Gastroesophageal sphincter (tissue), 4 donors: ENCODE data around the gene FBXO47. TPM values are rescaled to one million over a fixed set of nuclear protein-coding genes. Genes with fewer than 3 reads are reported as not detected.

ENCODE experiments used
- ATAC-seq: fragments of 150-250 bp; one replicate; pipeline ENCODE4 v1.9.1; 2016; ENCODE audit warnings: mild to moderate bottlenecking, moderate library complexity
- H3K27ac ChIP-seq, 4 donors: fragments of 200-600 bp; sonication (generic) in 3 of 4; 1 replicate in 3 of 4; 2 replicates in 1 of 4; pipeline ENCODE4 v1.5.1; 2016 to 2019
- H3K27me3 ChIP-seq: fragments of 200-600 bp; sonication (generic); one replicate; pipeline ENCODE4 v1.5.1; 2019
- H3K36me3 ChIP-seq, 2 donors: fragments of 200-600 bp; sonication (generic); one replicate each; pipeline ENCODE4 v1.5.1; 2019; ENCODE audit warnings: control low read depth in 1 of 2
- H3K4me1 ChIP-seq, 3 donors: fragments of 200-600 bp; sonication (generic); 1 replicate in 2 of 3; 2 replicates in 1 of 3; pipeline ENCODE4 v1.5.1; 2016 to 2019; ENCODE audit warnings: control low read depth in 2 of 3
- H3K4me3 ChIP-seq, 2 donors: fragments of 200-600 bp; sonication (generic); one replicate each; pipeline ENCODE4 v1.5.1; 2019; ENCODE audit warnings: mild to moderate bottlenecking in 1 of 2, moderate library complexity in 1 of 2
- H3K9me3 ChIP-seq, 3 donors: fragments of 200-600 bp; sonication (generic); one replicate each; pipeline ENCODE4 v1.5.1; 2017 to 2019; ENCODE audit warnings: control low read depth in 2 of 3
- EP300 ChIP-seq: sonication (generic); formaldehyde crosslinking; IDR thresholded peaks from one replicate; pipeline ENCODE4 v1.6.1; 2017; ENCODE audit warnings: antibody characterized with exemption, mild to moderate bottlenecking
- POLR2A ChIP-seq, 2 donors: fragments of 450-650 bp; IDR thresholded peaks; one replicate each; pipeline ENCODE4 v1.6.1; 2017; ENCODE audit warnings: antibody characterized with exemption in 2 of 2, mild to moderate bottlenecking in 2 of 2, moderate library complexity in 1 of 2
- POLR2AphosphoS5 ChIP-seq: sonication (generic); formaldehyde crosslinking; IDR thresholded peaks from one replicate; pipeline ENCODE4 v1.6.1; 2017; ENCODE audit warnings: antibody characterized with exemption
- WGBS, 2 donors: methylation state at CpG; one replicate each; pipeline ENCODE4 v1.1.5; 2018; ENCODE audit warnings: low coverage in 1 of 2; 5-methylcytosine and 5-hydroxymethylcytosine counted together
- total RNA-seq, 4 donors: library from RNA; depleted of rRNA; stranded (reverse); fragments of >200 nt; gene quantifications; one replicate each; pipeline ENCODE4 v1.1.0, GENCODE V29; 2016
- TF ChIP-seq, protein P1 (sequence below), 4 experiments: fragments of 200-600 bp in 2 of 4; fragments of 450-650 bp in 2 of 4; sonication (generic) in 1 of 4; IDR thresholded peaks; one replicate each; pipeline ENCODE4 v1.5.1; 2017 to 2019; ENCODE audit warnings: antibody characterized with exemption in 4 of 4, mild to moderate bottlenecking in 2 of 4, moderate library complexity in 2 of 4

The FBXO47 gene
- total RNA-seq, 4 donors from 2014 or later, result 0.25 TPM; not detected in 3

GRCh38 chr17:38893607-38894006 is 73.6 kb downstream of the FBXO47 start:
- Histone ChIP-seq H3K27me3 (no peaks in the 10 kb centered on the region), H3K36me3 (peaks cover 0 to 63% of the 10 kb centered on the region in 2 donors), H3K4me3 (no peak overlapping the region), H3K4me1 (peaks cover 4 to 87% (median 37%) of the 10 kb centered on the region in 3 donors), H3K27ac (peak overlapping the region in 3 of 4 donors; percentile 71 to 74 (median 74)), H3K9me3 (no peaks in the 10 kb centered on the region)
- ATAC-seq, result peak; percentile 34
- WGBS, 2 donors, result 45% methylated on average over 2 of the region's 6 CpGs; no CpG with 5 or more reads in 1 of the 2 donors
- TF ChIP-seq EP300 (no peak), POLR2AphosphoS5 (no peak), POLR2A (IDR thresholded peaks at IDR 0.05) (no peak)
- TF ChIP-seq, protein P1, sequence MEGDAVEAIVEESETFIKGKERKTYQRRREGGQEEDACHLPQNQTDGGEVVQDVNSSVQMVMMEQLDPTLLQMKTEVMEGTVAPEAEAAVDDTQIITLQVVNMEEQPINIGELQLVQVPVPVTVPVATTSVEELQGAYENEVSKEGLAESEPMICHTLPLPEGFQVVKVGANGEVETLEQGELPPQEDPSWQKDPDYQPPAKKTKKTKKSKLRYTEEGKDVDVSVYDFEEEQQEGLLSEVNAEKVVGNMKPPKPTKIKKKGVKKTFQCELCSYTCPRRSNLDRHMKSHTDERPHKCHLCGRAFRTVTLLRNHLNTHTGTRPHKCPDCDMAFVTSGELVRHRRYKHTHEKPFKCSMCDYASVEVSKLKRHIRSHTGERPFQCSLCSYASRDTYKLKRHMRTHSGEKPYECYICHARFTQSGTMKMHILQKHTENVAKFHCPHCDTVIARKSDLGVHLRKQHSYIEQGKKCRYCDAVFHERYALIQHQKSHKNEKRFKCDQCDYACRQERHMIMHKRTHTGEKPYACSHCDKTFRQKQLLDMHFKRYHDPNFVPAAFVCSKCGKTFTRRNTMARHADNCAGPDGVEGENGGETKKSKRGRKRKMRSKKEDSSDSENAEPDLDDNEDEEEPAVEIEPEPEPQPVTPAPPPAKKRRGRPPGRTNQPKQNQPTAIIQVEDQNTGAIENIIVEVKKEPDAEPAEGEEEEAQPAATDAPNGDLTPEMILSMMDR (IDR thresholded peaks at IDR 0.05), result no peak

GRCh38 chr17:38893113-38893512 is 74.1 kb downstream of the FBXO47 start:
- Histone ChIP-seq H3K36me3 (peaks cover 0 to 59% of the 10 kb centered on the region in 2 donors), H3K4me3 (no peak overlapping the region), H3K9me3 (no peaks in the 10 kb centered on the region), H3K4me1 (peaks cover 4 to 85% (median 34%) of the 10 kb centered on the region in 3 donors), H3K27ac (peak overlapping the region in 3 of 4 donors; percentile 71 to 74 (median 74)), H3K27me3 (no peaks in the 10 kb centered on the region)
- no peak for ATAC-seq
- WGBS, 2 donors, result no CpG with 5 or more reads among the region's 5 CpGs
- TF ChIP-seq, protein P1 (IDR thresholded peaks at IDR 0.05), result no peak
- TF ChIP-seq EP300 (no peak), POLR2AphosphoS5 (no peak), POLR2A (IDR thresholded peaks at IDR 0.05) (no peak)

GRCh38 chr17:38892620-38893019 is 74.6 kb downstream of the FBXO47 start:
- Histone ChIP-seq H3K4me3 (no peak overlapping the region), H3K27me3 (no peaks in the 10 kb centered on the region), H3K36me3 (peaks cover 0 to 62% of the 10 kb centered on the region in 2 donors), H3K4me1 (peaks cover 4 to 84% (median 30%) of the 10 kb centered on the region in 3 donors), H3K27ac (peak overlapping the region in 2 of 4 donors; percentile 26 to 71), H3K9me3 (no peaks in the 10 kb centered on the region)
- TF ChIP-seq POLR2A (IDR thresholded peaks at IDR 0.05) (no peak), EP300 (no peak), POLR2AphosphoS5 (no peak)
- TF ChIP-seq, protein P1 (IDR thresholded peaks at IDR 0.05), result no peak
- 100% methylated on average over 2 of the region's 13 CpGs; no CpG with 5 or more reads in 1 of the 2 donors for WGBS, 2 donors
- no peak for ATAC-seq

GRCh38 chr17:38892083-38892482 is 75.1 kb downstream of the FBXO47 start:
- H3K9me3 ChIP-seq, result no peaks in the 10 kb centered on the region
- H3K27ac ChIP-seq, result peak overlapping the region in 1 of 4 donors; percentile 26
- no peaks in the 10 kb centered on the region for H3K27me3 ChIP-seq
- no peak for ATAC-seq
- no peak overlapping the region for H3K4me3 ChIP-seq
- peaks cover 1 to 84% (median 26%) of the 10 kb centered on the region in 3 donors for H3K4me1 ChIP-seq
- 90% methylated on average over 2 of the region's 4 CpGs; no CpG with 5 or more reads in 1 of the 2 donors for WGBS, 2 donors
- H3K36me3 ChIP-seq, result peaks cover 0 to 67% of the 10 kb centered on the region in 2 donors
- TF ChIP-seq POLR2A (IDR thresholded peaks at IDR 0.05), result no peak
- no peak for TF ChIP-seq POLR2AphosphoS5
- no peak for TF ChIP-seq EP300
- TF ChIP-seq, protein P1 (IDR thresholded peaks at IDR 0.05), result no peak

DNA sequence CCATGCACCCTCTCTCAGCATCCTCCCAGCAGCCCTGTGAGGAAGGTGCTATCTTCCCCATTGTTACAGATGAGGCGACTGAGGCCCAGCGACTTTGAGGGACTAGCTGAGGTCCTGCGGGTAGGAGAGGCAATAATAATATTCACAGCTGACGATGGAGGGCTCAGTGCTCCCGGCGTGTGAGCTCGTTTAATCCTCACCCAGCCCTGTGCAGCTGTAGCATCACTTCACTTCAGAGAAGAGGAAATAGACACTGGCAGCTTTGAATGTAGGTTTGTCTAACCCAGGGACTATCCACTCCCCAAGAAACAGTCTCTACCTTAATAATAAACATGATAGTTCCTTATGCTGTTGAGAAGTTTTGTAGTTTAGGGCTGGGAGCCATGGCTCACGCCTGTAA is 75.8 kb downstream of the FBXO47 start:
- Histone ChIP-seq H3K9me3 (no peaks in the 10 kb centered on the region), H3K27ac (peak overlapping the region in 1 of 4 donors; percentile 3), H3K4me3 (no peak overlapping the region), H3K27me3 (no peaks in the 10 kb centered on the region), H3K36me3 (peaks cover 0 to 71% of the 10 kb centered on the region in 2 donors), H3K4me1 (peaks cover 0 to 84% (median 25%) of the 10 kb centered on the region in 3 donors)
- no peak for TF ChIP-seq POLR2AphosphoS5
- no peak for TF ChIP-seq POLR2A (IDR thresholded peaks at IDR 0.05)
- no peak for TF ChIP-seq EP300
- TF ChIP-seq, protein P1 (IDR thresholded peaks at IDR 0.05), result no peak
- 83% methylated on average over 1 of the region's 8 CpGs; no CpG with 5 or more reads in 1 of the 2 donors for WGBS, 2 donors
- no peak for ATAC-seq
